GM21723 (cell line): Measurements from ENCODE around the gene DENND5A.
"Not testable (repeated sequence)": the region's sequence is repeated elsewhere in the genome, so short reads cannot be mapped to it uniquely, and the experiment has no call there.

Experiments
- ATAC-seq: cut with Tn5 transposase; IDR thresholded peaks from one replicate; pipeline ENCODE4 v1.9.1; 2021; ENCODE audit warnings: mild to moderate bottlenecking, moderate library complexity; ENCODE audit not compliant: unreplicated experiment

Gene DENND5A

DNA sequence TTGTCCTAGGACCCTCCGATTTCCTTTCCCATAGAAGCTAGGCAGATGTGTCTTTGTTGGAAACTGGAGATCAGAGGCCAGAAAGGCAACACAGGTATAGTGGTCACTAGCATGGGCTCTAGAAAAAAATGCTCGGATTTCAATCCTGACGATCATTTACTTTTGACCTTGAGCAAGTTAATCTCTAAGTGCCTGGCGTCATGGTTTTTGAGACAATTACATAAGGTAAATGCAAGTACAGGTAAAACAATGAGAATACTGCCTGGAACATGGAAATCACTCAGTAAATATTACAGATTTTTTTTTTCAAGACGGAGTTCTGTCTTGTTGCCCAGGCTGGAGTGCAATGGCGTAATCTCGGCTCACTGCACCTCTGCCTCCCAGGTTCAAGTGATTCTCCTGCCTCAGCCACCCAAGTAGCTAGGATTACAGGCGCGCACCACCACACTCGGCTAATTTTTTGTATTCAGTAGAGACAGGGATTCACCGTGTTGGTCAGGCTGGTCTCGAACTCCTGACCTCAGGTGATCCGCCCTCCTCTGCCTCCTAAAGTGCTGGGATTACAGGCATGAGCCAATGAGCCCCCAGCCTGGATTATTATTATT, 1.1 kb upstream of the DENND5A start:
- ATAC-seq = no peak

DNA sequence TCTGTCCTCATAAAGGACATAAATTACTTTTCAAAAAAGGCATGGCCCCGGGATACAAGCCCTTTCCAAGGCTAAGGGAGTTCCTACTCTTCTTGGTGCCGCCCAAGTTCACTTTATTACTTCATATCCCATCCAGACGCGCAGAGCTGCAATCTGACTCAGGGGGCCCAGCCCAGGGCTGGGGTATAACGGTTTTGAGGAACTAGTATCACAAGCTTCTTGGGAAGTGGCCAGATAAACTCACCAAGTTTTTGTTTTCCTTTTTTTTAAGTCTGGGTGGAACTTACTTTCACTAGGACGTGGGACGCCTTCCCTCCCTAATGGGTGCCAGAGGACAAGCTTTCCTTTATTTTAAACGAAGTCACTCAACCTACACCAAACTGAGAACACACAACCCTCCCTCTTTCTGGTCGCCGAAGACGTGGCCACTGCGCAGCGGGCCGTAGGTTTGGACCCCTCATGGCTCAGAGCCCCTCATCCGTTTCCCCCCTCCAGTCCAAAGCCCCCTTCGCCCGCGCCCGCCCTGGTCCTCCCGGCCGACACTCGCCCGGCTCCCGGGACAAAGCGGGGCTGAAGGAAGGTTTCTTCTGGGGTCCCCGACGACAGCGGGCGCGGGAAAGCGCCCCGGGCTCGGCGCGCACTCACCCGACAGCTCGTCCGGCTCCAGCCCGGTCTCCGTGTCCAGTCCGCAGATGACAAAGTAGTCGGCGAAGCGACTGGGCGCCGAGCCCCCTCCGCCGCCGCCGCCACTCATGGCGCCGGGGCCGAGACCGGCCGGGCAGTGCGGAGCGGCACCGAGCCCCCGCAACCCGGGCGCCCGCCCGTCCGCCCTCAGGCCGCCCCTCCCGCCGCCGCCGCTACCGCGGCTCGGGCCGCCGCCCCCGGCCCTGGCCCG, 587 bp downstream of the DENND5A start:
- peak; percentile 20 for ATAC-seq

DNA sequence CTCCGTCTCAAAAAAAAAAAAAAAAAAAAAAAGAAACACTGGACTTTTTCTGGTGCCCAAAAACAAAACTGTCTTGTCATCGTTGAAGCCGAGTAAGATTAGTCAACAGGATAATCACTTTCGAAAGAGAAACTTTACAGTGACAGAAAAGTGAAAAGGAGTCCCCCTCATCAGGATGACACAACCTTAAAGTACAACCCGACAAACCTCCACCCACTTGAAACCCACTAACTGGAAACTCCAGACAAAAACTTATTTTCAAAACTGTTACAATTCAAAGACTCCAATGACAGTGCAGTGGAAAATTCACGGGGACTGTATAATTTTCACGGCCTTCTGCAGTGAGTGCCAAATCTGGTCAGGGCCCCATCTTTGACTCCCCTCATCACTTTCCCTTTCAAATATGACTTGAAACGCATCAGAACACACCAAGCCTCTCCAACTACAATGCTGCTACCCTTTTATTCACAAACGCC, 1.3 kb downstream of the DENND5A start:
- ATAC-seq = peak; percentile 64

GRCh38 chr11:9260838-9261146, 4.4 kb downstream of the DENND5A start:
- ATAC-seq = not testable (repeated sequence)

GRCh38 chr11:9259981-9260837, 4.9 kb downstream of the DENND5A start:
- no peak for ATAC-seq

- ATAC-seq = not testable (repeated sequence)
Measured at GRCh38 chr11:9258279-9258678, 6.9 kb downstream of the DENND5A start.

- no peak for ATAC-seq
Measured at GRCh38 chr11:9254416-9254815, 10.7 kb downstream of the DENND5A start.

- ATAC-seq = no peak
Measured at GRCh38 chr11:9253086-9253485, 12.1 kb downstream of the DENND5A start.

DNA sequence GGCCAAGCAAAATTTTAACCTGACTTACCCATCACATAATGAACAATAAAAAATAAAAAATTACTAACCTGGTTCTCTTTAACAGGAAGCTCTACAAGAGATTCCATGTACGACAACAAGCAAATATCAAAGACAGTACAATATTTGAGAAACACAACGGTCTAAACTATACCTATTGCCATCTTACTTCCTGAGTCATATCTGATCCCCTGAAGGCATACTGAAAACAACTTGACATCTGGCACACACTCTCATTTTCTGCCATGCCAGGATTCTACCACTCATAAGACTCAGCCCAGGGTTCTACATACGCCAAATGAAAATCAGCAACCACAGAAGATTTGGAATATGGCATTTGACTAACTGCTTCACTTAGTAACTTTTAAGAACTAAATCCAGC, 13.8 kb downstream of the DENND5A start:
- no peak for ATAC-seq

DNA sequence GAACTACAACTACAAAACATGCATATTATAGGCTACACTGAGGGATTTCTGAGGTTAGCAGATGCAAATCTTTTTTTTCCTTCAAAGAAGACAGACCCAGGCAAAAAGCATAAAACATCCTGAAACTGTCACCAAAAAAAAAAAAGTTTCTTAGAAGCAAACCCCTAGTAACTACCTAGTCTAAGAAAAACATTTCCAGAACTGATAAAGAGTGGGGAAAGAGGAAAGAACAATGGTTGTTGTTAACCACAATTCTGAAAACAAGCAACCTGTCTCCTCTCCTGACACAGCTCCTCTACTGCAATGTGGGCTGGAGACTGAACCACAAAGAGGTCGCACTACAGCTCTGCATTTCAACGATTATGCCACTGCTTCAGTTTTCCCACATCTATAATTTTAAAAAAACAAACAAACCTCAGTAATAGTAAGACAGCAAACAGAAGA, 15.0 kb downstream of the DENND5A start:
- peak; percentile 80 for ATAC-seq

- no peak for ATAC-seq
Measured at GRCh38 chr11:9249252-9249651, 15.9 kb downstream of the DENND5A start.

- ATAC-seq = no peak
Measured at GRCh38 chr11:9247863-9248262, 17.3 kb downstream of the DENND5A start.

DNA sequence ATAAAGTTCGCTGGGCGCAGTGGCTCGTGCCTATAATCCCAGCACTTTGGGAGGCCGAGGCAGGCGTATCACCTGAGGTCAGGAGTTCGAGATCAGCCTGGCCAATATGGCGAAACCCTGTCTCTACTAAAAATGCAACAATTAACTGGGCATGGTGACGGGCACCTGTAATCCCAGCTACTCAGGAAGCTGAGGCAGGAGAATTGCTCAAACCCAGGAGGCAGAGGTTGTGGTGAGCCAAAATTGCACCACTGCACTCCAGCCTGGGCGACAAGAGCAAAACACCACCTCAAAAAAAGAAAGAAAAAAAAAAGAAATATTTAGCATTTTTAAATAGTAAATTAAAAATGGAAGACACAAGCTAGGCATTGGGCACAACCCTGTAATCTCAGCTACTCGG, 28.9 kb downstream of the DENND5A start:
- not testable (repeated sequence) for ATAC-seq

DNA sequence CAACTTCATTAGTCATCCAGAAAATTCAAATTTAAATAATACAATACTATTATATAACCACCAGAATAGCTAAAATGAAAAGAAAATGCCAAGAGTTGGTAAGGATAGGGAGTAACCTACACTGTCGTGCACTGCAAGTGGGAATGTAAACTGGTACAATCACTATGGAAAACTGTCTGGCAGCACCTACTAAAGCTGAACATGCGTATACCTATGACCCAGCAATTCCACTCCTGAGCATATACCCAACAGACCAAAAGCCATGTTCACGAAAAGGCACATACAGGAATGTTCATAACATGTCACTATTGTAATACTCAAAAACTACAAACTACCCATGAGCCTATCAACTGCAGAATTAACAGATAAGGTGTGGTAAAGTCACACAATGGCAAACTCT, 32.7 kb downstream of the DENND5A start:
- no peak for ATAC-seq

DNA sequence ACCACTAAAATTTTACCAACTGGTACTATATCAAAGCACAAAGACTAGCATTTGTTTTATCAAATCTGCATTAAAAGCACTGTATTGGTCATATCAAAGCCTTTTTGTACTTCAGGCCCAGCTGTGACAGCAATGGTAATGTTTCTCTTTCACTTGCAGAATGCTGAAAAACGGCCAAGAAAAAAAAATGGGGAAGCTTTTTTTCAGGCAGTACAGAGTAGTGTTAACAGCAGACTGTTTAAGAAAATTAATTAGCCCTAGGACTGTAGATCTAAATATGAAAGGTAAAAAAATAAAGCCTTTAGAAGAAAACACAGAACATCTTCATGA, 33.3 kb downstream of the DENND5A start:
- ATAC-seq = peak; percentile 85

- ATAC-seq = no peak
Measured at GRCh38 chr11:9230296-9230695, 34.9 kb downstream of the DENND5A start.

DNA sequence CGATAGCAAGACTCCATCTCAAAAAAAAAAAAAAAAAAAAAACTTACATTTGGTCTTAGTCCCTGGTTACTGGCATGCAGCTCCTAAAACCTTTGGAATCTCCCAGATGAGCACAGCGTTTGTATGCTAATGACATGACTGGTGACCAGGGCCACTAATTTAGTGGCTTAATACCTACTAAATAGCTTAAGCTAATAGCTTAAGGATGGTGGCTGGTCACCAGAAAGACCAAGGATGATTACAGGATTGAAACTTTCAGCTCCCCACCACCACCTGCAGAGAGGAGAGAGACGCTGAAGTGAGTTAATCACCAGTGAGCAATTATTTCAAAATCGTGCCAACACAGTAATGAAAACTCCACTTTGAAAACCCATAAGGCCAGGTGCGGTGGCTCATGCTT, 37.1 kb downstream of the DENND5A start:
- ATAC-seq = no peak

DNA sequence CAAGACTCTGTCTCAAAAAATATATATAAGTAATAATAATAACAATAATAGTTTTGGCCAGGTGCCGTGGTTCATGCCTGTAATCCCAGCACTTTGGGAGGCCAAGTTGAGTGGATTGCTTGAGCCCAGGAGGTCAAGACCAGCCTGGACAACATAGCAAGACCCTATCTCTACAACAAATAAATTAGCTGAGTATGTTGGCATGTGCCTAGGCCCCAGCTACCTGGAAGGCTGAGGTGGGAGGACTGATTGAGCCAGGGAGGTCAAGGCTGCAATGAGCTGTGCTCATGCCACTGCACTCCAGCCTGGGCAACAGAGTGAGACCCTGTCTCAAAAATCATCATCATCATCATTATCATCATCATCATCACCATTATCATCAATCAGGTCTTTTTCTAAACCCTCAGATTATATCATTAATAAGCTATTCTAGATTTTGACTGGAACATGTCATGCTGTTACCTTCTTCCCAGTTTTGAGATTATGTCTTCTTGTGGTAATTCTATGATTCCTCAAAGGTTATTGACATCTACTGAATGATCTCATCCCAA, 39.3 kb downstream of the DENND5A start:
- ATAC-seq = no peak

DNA sequence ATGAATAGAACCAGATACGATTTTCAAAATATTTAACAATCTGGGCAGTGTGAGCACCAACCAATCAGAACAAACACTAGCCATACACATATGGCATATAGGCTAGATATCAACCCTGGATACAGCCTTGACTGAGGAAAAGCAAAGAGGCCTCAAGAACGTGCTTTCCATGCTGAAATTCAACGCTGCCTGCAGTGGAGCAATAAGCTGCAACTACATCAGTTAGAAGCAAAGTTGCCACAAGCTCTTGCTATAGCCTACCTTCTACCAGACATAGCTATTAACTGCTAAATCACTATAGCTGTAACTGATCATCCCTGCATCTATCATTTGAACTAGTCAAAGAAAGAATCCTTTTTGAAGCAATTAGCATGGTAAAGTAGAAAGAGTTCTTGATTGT, 42.5 kb downstream of the DENND5A start:
- no peak for ATAC-seq

DNA sequence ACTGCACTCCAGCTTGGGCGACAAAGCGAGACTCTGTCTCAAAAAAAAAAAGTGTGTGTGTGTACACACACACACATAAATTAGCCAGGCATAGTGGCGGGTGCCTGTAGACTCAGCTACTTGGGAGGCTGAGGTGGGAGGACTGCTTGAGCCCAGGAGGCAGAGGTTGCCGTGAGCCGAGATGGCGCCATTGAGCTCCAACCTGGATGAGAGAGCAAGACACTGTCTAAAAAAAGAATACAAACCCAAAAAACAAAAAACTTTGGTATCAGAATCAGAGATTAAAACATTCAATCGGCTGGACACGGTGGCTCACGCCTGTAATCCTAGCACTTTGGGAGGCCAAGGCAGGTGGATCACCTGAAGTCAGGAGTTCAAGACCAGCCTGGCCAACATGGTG, 44.3 kb downstream of the DENND5A start:
- not testable (repeated sequence) for ATAC-seq

- no peak for ATAC-seq
Measured at GRCh38 chr11:9219572-9219971, 45.6 kb downstream of the DENND5A start.
